Type B pancreatic cell (in vitro differentiated cells): Measurements from ENCODE around the gene MYO3B. TPM values are rescaled to one million over a fixed set of nuclear protein-coding genes. Genes with fewer than 3 reads are reported as not detected.
"Not testable (repeated sequence)": the region's sequence is repeated elsewhere in the genome, so short reads cannot be mapped to it uniquely, and the experiment has no call there.

Experiments
- DNase-seq: peaks from one replicate; pipeline ENCODE4 v3.0.0; 2021; ENCODE audit warnings: mixed read lengths; ENCODE audit not compliant: unreplicated experiment; ENCODE audit errors: extremely low spot score
- H3K27ac Mint-ChIP-seq: 2 replicates; pipeline ENCODE4 v1.8.0; 2021; ENCODE audit warnings: mild to moderate bottlenecking, mixed read lengths
- H3K27me3 Mint-ChIP-seq: 2 replicates; pipeline ENCODE4 v1.8.0; 2021; ENCODE audit warnings: mixed read lengths
- H3K36me3 Mint-ChIP-seq: 2 replicates; pipeline ENCODE4 v1.8.0; 2021; ENCODE audit warnings: mixed read lengths
- H3K4me1 Mint-ChIP-seq: one replicate; pipeline ENCODE4 v1.8.0; 2021; ENCODE audit warnings: mixed read lengths; ENCODE audit not compliant: unreplicated experiment
- H3K4me3 Mint-ChIP-seq: 2 replicates; pipeline ENCODE4 v1.8.0; 2021; ENCODE audit warnings: mild to moderate bottlenecking, mixed read lengths
- H3K9me3 Mint-ChIP-seq: 2 replicates; pipeline ENCODE4 v1.8.0; 2021; ENCODE audit warnings: mixed read lengths
- total RNA-seq: library from RNA; stranded (reverse); gene quantifications from 2 replicates; pipeline ENCODE4 v1.2.1, GENCODE V29; 2021; ENCODE audit warnings: low replicate concordance
- TF ChIP-seq, protein P1 (sequence below): fragments of 200-600 bp; sonication (generic); conservative IDR thresholded peaks from 2 replicates; pipeline ENCODE4 v1.5.0; 2021; ENCODE audit warnings: antibody characterized with exemption, mild to moderate bottlenecking

The MYO3B gene
- total RNA-seq, 1 donor from 2014 or later, result 0.46 TPM

DNA sequence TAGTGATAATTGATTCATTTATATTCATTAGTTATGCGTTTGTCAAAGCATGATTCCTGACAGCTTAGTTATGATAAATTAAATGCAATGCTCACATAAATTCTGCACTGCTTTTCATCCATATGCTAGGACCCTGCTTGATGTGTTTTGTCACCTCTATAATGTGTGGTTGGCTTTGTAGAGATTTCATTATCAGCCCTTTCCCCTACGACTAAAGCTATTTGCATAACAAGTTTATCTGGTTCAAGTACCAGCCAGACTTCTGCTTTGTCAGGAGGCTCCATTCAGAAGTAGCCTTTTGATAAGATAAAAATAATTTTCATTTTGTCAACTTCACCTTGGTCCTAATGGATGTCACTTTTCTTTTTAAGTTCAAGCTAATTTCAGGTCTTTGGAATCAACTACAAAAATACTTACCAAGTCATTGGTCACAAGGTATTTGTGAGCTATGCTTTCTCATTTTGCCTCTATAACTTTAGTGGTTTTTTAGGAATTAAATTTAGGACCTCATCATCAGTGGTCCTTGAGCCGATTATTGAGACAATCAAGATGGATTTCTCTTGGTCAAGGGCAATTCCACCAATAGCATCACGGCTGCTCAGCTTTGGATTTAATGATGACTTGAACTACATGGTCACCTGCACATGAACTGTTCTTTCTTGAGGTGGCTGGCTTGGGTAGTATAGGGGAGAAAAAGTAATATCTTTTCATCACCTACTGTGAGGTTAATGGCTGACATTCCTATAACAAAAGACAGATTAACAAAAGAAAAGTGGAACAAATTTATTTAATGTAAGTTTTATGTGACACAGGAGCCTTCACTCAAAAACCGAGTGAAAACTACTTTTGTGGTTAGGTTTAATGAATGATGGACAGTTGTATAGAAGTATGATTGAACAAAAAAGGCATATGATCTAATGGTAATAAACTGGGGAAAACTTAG is 162.1 kb downstream of the MYO3B start:
- Mint-ChIP-seq H3K27me3 (peaks cover 4% of the 10 kb centered on the region), H3K9me3 (no peaks in the 10 kb centered on the region), H3K27ac (no peak overlapping the region), H3K36me3 (no peaks in the 10 kb centered on the region), H3K4me1 (peaks cover 4% of the 10 kb centered on the region), H3K4me3 (no peak overlapping the region)
- DNase-seq, result no peak
- TF ChIP-seq, protein P1, sequence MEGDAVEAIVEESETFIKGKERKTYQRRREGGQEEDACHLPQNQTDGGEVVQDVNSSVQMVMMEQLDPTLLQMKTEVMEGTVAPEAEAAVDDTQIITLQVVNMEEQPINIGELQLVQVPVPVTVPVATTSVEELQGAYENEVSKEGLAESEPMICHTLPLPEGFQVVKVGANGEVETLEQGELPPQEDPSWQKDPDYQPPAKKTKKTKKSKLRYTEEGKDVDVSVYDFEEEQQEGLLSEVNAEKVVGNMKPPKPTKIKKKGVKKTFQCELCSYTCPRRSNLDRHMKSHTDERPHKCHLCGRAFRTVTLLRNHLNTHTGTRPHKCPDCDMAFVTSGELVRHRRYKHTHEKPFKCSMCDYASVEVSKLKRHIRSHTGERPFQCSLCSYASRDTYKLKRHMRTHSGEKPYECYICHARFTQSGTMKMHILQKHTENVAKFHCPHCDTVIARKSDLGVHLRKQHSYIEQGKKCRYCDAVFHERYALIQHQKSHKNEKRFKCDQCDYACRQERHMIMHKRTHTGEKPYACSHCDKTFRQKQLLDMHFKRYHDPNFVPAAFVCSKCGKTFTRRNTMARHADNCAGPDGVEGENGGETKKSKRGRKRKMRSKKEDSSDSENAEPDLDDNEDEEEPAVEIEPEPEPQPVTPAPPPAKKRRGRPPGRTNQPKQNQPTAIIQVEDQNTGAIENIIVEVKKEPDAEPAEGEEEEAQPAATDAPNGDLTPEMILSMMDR, result no peak

DNA sequence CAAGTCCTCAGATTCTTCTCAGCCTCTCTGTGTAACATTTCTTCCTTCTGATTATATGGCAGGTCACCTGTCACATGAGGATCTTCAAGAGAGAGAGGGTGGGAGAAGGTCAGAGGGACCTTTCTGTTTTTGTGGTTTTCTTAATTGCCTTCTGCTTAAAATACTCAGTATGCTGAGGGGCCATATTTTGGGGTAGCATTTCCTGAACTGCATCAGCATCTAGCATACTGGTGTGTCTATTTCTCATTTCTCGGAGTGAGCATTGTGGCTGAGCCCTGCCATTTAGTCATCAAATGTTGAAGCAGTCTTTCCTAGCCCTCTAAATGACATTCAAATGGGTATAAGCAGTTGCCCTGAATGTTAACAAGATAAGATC is 162.7 kb downstream of the MYO3B start:
- no peaks in the 10 kb centered on the region for H3K36me3 Mint-ChIP-seq

DNA sequence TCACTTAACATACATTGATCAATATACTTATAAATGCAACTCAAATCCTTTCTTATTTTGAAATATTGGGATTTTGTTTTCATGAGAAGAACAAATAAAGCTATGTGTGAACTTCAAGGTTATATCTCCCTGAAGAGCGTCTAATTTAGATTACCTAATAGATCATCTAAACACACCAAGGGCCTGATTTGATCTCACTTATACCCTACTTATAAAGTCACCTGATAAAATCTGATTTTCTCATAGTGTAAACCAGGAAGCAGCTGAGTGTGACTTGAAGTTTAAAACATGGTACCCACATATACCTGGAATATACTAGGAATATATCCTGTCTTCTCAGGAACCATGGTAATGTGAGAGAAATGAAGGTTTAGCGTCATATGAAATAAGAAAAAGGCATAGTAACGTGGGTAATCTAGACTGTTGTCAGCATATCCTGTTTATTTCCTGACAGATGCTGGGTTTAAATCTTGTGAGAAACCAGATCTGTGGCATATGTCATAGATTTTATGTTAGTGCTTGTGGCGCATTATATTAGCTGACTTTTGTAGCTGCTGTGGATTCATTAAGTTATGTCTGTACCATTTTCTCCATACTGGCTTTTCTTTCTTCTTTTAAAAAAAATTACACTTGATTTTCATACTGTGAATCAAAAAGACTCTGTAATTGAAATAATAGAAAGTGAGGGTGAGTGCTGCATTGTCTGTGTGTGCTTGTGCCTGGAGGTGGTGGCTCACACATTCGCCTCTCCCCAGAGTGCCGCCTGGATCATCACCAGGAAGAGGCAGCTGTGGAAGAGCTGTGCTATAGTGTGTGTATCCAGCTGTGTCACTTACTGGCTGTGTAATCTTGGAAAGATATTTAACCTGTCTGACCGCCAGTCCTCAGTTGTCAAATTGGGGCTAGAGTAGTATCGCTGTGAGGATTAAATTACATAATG is 164.0 kb downstream of the MYO3B start:
- no peaks in the 10 kb centered on the region for H3K36me3 Mint-ChIP-seq

More for the DNA sequence above, 162.7 kb downstream of the MYO3B start:
- TF ChIP-seq, protein P1, result no peak
- Mint-ChIP-seq H3K9me3 (no peaks in the 10 kb centered on the region), H3K4me3 (no peak overlapping the region), H3K4me1 (peaks cover 4% of the 10 kb centered on the region), H3K27ac (no peak overlapping the region), H3K27me3 (peaks cover 4% of the 10 kb centered on the region)
- no peak for DNase-seq

DNA sequence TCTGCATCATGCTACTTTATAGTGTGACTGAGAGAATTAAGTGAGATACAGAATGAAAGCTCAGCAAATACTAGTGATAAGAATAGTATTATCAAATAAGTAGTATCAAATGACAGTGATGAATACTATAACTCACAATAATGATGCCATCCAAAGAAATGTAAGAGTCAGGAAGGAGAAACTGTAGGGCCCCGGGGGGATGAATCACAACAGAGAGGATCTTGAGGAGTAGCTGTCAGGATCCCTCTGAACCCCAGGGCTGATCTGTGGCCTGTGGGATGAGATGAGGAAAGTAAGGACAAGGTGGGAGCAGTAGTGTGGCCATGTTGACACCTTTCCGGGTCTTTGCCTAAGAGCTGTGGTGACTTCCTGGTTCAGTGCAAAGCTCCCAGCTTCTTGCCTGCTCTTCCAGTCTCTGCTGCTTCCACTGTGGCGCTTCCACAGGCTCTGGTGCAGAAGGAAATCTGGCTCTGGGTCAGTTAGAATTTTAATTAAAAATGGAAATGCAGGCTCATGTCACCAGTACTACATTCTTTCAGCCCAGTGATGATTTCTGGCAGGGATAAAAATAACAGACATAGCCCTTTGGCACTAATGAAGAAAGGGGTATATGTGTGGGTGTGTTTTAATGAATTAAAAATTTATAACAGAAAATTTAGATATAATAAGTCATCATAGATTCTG is 166.9 kb downstream of the MYO3B start:
- TF ChIP-seq, protein P1, result no peak
- no peaks in the 10 kb centered on the region for H3K36me3 Mint-ChIP-seq
- H3K9me3 Mint-ChIP-seq, result no peaks in the 10 kb centered on the region
- DNase-seq, result no peak
- H3K27me3 Mint-ChIP-seq, result no peaks in the 10 kb centered on the region
- H3K27ac Mint-ChIP-seq, result no peak overlapping the region
- H3K4me1 Mint-ChIP-seq, result no peaks in the 10 kb centered on the region
- H3K4me3 Mint-ChIP-seq, result no peak overlapping the region

More for the DNA sequence above, 164.0 kb downstream of the MYO3B start:
- peaks cover 4% of the 10 kb centered on the region for H3K4me1 Mint-ChIP-seq
- H3K27ac Mint-ChIP-seq, result no peak overlapping the region
- no peak overlapping the region for H3K4me3 Mint-ChIP-seq
- H3K27me3 Mint-ChIP-seq, result no peaks in the 10 kb centered on the region
- TF ChIP-seq, protein P1, result no peak
- DNase-seq, result no peak
- H3K9me3 Mint-ChIP-seq, result no peaks in the 10 kb centered on the region

DNA sequence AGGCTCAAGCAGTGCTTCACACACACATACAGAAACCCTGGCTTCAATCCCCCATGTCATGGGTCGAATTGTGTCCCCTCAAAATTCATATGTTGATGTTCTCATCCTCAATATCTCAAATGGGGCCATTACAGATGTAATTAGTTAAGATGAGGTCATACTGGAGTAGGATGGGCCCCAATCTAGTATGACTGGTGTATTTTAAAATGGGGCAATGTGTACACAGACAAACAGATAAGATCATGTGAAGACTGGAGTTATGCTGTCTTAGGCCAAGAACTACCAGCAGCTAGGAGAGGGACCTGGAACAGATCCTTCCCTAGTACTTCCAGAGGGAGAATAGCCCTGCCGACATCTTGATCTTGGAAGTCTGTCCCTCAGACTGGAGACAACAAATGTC is 167.7 kb downstream of the MYO3B start:
- Mint-ChIP-seq H3K27ac (no peak overlapping the region), H3K4me3 (no peak overlapping the region), H3K9me3 (no peaks in the 10 kb centered on the region), H3K36me3 (no peaks in the 10 kb centered on the region), H3K4me1 (no peaks in the 10 kb centered on the region), H3K27me3 (no peaks in the 10 kb centered on the region)
- DNase-seq, result no peak
- TF ChIP-seq, protein P1, result no peak

DNA sequence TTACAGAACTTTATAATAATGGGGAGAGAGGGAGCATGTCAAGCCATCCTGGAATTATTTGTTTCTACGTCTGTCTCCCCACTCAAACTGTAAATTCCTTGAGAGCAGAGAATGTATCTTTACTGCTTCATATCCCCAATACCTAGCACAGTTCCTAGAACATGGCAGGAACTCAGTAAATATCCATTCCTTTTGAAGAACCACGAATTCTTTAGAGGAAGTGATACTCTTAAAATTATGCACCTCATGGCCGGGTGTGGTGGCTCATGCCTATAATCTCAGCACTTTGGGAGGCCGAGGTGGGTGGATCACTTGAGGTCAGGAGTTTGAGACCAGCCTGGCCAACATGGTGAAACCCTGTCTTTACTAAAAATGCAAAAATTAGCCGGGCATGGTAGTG is 171.3 kb downstream of the MYO3B start:
- not testable (repeated sequence) for DNase-seq, H3K9me3 Mint-ChIP-seq, H3K36me3 Mint-ChIP-seq, H3K4me3 Mint-ChIP-seq, H3K27ac Mint-ChIP-seq, H3K4me1 Mint-ChIP-seq
- peaks cover 16% of the 10 kb centered on the region for H3K27me3 Mint-ChIP-seq
